H9 (cell line): ENCODE data around the gene PTCRA. TPM values are rescaled to one million over a fixed set of nuclear protein-coding genes. Genes with fewer than 3 reads are reported as not detected.

Source experiments
- DNase-seq: peaks from one replicate; pipeline ENCODE4 v3.0.0-alpha.2; 2017
- H2AFZ ChIP-seq: one replicate; pipeline ENCODE4 v1.6.1; 2013; ENCODE audit warnings: mild to moderate bottlenecking, low read length, control low read depth, moderate library complexity
- H2AK5ac ChIP-seq: 2 replicates; pipeline ENCODE4 v1.6.1; 2013; ENCODE audit warnings: low read length, control low read depth, mixed read lengths; ENCODE audit not compliant: insufficient read length
- H2BK120ac ChIP-seq: one replicate; pipeline ENCODE4 v1.6.1; 2013; ENCODE audit warnings: low read depth, mild to moderate bottlenecking, low read length, control low read depth, inconsistent platforms; ENCODE audit not compliant: poor library complexity, severe bottlenecking
- H2BK12ac ChIP-seq: 2 replicates; pipeline ENCODE4 v1.6.1; 2013; ENCODE audit warnings: low read length, control low read depth, mixed read lengths, low read depth; ENCODE audit not compliant: insufficient read length
- H2BK15ac ChIP-seq: 2 replicates; pipeline ENCODE4 v1.6.1; 2013; ENCODE audit warnings: low read depth, low read length, control low read depth
- H2BK20ac ChIP-seq: one replicate; pipeline ENCODE4 v1.6.1; 2013; ENCODE audit warnings: low read depth, mild to moderate bottlenecking, low read length, control low read depth, inconsistent platforms; ENCODE audit not compliant: poor library complexity, severe bottlenecking
- H2BK5ac ChIP-seq: 2 replicates; pipeline ENCODE4 v1.6.1; 2013; ENCODE audit warnings: low read length, control low read depth, mixed read lengths; ENCODE audit not compliant: insufficient read length
- H3K14ac ChIP-seq: 2 replicates; pipeline ENCODE4 v1.6.1; 2013; ENCODE audit warnings: low read length, control low read depth; ENCODE audit not compliant: insufficient read depth
- H3K18ac ChIP-seq: 2 replicates; pipeline ENCODE4 v1.6.1; 2013; ENCODE audit warnings: low read depth, mild to moderate bottlenecking, mixed read lengths, low read length, control low read depth; ENCODE audit not compliant: insufficient read length
- H3K23ac ChIP-seq: 2 replicates; pipeline ENCODE4 v1.6.1; 2013; ENCODE audit warnings: low read length, control low read depth, mixed read lengths, low read depth; ENCODE audit not compliant: insufficient read length
- H3K23me2 ChIP-seq: 2 replicates; pipeline ENCODE4 v1.6.1; 2013; ENCODE audit warnings: low read depth, mild to moderate bottlenecking, mixed read lengths, low read length, control low read depth; ENCODE audit not compliant: insufficient read length, poor library complexity, severe bottlenecking
- H3K27ac ChIP-seq: 2 replicates; pipeline ENCODE4 v1.5.1; 2013; ENCODE audit warnings: low read length, control low read depth, mixed read lengths, low read depth; ENCODE audit not compliant: insufficient read length
- H3K27me3 ChIP-seq: 2 replicates; pipeline ENCODE4 v1.6.1; 2013; ENCODE audit warnings: low read length, control low read depth, inconsistent platforms; ENCODE audit not compliant: insufficient read depth
- H3K4ac ChIP-seq: 2 replicates; pipeline ENCODE4 v1.6.1; 2013; ENCODE audit warnings: low read depth, mild to moderate bottlenecking, control low read depth, inconsistent platforms, low read length, moderate library complexity
- H3K4me1 ChIP-seq: 2 replicates; pipeline ENCODE4 v1.6.1; 2013; ENCODE audit warnings: low read length, control low read depth, inconsistent platforms; ENCODE audit not compliant: insufficient read depth
- H3K4me2 ChIP-seq: 2 replicates; pipeline ENCODE4 v1.6.1; 2013; ENCODE audit warnings: low read length, control low read depth, mixed read lengths; ENCODE audit not compliant: insufficient read length, insufficient read depth
- H3K56ac ChIP-seq: 2 replicates; pipeline ENCODE4 v1.6.1; 2013; ENCODE audit warnings: low read depth, mild to moderate bottlenecking, mixed read lengths, low read length, control low read depth; ENCODE audit not compliant: insufficient read length
- H3K79me1 ChIP-seq: 2 replicates; pipeline ENCODE4 v1.6.1; 2013; ENCODE audit warnings: low read depth, mild to moderate bottlenecking, moderate library complexity, low read length, control low read depth, inconsistent platforms; ENCODE audit not compliant: insufficient read depth, poor library complexity, severe bottlenecking
- H3K79me2 ChIP-seq: 2 replicates; pipeline ENCODE4 v1.6.1; 2013; ENCODE audit warnings: low read length, control low read depth, inconsistent platforms; ENCODE audit not compliant: insufficient read depth
- H3K9ac ChIP-seq: 2 replicates; pipeline ENCODE4 v1.6.1; 2013; ENCODE audit warnings: low read length, control low read depth, mixed read lengths; ENCODE audit not compliant: insufficient read length; ENCODE audit errors: extremely low read depth
- H3K9me3 ChIP-seq: one replicate; pipeline ENCODE4 v1.6.1; 2013; ENCODE audit warnings: low read depth, low read length, inconsistent platforms; ENCODE audit not compliant: control insufficient read depth
- H3T11ph ChIP-seq: one replicate; pipeline ENCODE4 v1.6.1; 2013; ENCODE audit warnings: mild to moderate bottlenecking, low read length, control low read depth, inconsistent platforms
- H4K20me1 ChIP-seq: one replicate; pipeline ENCODE4 v1.6.1; 2013; ENCODE audit not compliant: control insufficient read depth, insufficient read length, insufficient read depth
- H4K5ac ChIP-seq: 2 replicates; pipeline ENCODE4 v1.6.1; 2013; ENCODE audit warnings: low read depth, mild to moderate bottlenecking, mixed read lengths, low read length, control low read depth; ENCODE audit not compliant: insufficient read length
- H4K8ac ChIP-seq: replicated peaks from 2 replicates; pipeline ENCODE4 v1.6.1; 2013; ENCODE audit warnings: low read length, control low read depth, mixed read lengths, low read depth; ENCODE audit not compliant: insufficient read length
- H4K91ac ChIP-seq: 2 replicates; pipeline ENCODE4 v1.6.1; 2013; ENCODE audit warnings: low read depth, mild to moderate bottlenecking, moderate library complexity, mixed read lengths, low read length, control low read depth; ENCODE audit not compliant: insufficient read length
- H3K27ac Mint-ChIP-seq, 3 experiments: 2 replicates in 2 of 3; 3 replicates in 1 of 3; pipeline ENCODE4 v1.8.0; 2020 to 2021; ENCODE audit warnings: mixed read lengths in 3 of 3, mild to moderate bottlenecking in 1 of 3, moderate library complexity in 1 of 3
- H3K27me3 Mint-ChIP-seq: 2 replicates; pipeline ENCODE4 v1.8.0; 2021; ENCODE audit warnings: low read depth, mild to moderate bottlenecking, moderate library complexity, mixed read lengths
- H3K36me3 Mint-ChIP-seq, 3 experiments: 2 replicates in 2 of 3; 3 replicates in 1 of 3; pipeline ENCODE4 v1.8.0; 2020 to 2021; ENCODE audit warnings: low read depth in 3 of 3, mixed read lengths in 3 of 3; ENCODE audit not compliant: insufficient read depth in 1 of 3
- H3K4me1 Mint-ChIP-seq, 2 experiments: 2 replicates each; pipeline ENCODE4 v1.8.0; 2020; ENCODE audit warnings: mixed read lengths in 2 of 2
- H3K4me3 Mint-ChIP-seq, 2 experiments: 2 replicates in 1 of 2; 3 replicates in 1 of 2; pipeline ENCODE4 v1.8.0; 2020 to 2021; ENCODE audit warnings: mild to moderate bottlenecking in 2 of 2, mixed read lengths in 2 of 2, moderate library complexity in 1 of 2
- H3K9me3 Mint-ChIP-seq, 2 experiments: 2 replicates in 1 of 2; 3 replicates in 1 of 2; pipeline ENCODE4 v1.8.0; 2020; ENCODE audit warnings: mild to moderate bottlenecking in 2 of 2, mixed read lengths in 2 of 2, moderate library complexity in 1 of 2
- WGBS: extraction: QIAGEN DNeasy Blood & Tissue Kit; methylation state at CpG from one replicate; pipeline ENCODE4 v1.1.7; 2013; ENCODE audit warnings: missing lambda C conversion rate, low lambda C conversion rate, mixed read lengths; ENCODE audit not compliant: insufficient read length; ENCODE audit errors: extremely low coverage; 5-methylcytosine and 5-hydroxymethylcytosine counted together
- total RNA-seq: library from RNA; stranded (reverse); gene quantifications from 2 replicates; pipeline ENCODE4 v1.2.1, GENCODE V29; 2021
- TF ChIP-seq, protein P1 (sequence below): fragments of 200-600 bp; sonication (generic); conservative IDR thresholded peaks from 3 replicates; pipeline ENCODE4 v1.8.0; 2021; ENCODE audit warnings: antibody characterized with exemption, mild to moderate bottlenecking

Gene PTCRA
- total RNA-seq, 1 experiment from 2014 or later, result not detected

DNA sequence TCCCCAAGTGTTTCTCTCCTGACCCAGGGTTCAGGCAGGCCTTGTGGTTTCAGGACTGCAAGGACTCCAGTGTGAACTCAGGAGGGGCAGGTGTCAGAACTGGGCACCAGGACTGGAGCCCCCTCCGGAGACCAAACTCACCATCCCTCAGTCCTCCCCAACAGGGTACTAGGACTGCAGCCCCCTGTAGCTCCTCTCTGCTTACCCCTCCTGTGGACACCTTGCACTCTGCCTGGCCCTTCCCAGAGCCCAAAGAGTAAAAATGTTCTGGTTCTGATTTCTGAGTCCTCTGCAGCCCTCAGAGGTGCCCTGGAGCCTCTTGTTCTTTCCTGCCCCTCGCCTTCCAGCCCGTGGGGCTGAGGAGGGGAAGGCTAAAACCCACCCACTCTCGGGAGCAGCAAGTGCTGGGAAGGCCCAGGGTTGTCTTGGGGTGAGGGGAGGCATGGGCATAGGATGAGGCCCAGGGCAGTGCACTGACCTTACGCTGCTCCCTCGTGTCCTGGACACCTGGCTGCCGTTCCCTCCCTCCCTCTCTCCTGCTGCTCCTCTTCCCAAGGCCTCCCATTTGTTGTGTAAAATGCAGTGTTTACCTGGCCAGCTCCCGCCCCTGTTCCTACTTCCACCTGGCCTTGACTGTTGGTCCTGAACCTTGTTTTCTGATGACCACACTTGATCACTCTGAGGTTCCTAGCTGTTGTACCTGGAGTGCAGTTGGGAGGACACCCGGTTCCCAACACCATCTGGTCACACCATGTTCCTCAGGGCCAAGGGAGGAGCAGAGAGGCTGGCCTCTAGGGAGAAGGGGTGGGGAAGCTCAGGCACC, 23.3 kb downstream of the PTCRA start:
- H3K4ac ChIP-seq, result no peak overlapping the region
- no peak overlapping the region for H4K8ac ChIP-seq
- no peak overlapping the region for H3K23ac ChIP-seq
- H3K4me1 Mint-ChIP-seq, result peaks cover 9 to 14% of the 10 kb centered on the region in 2 experiments
- H3K9me3 Mint-ChIP-seq, result no peaks in the 10 kb centered on the region; a peak in 1 of 5 replicates
- DNase-seq, result peak; percentile 36
- H2AFZ ChIP-seq, result no peak overlapping the region
- H3K56ac ChIP-seq, result no peak overlapping the region
- H4K91ac ChIP-seq, result no peak overlapping the region
- no peaks in the 10 kb centered on the region for H3K79me1 ChIP-seq
- no peak overlapping the region for H2BK20ac ChIP-seq
- no peaks in the 10 kb centered on the region for H3K9me3 ChIP-seq
- no peak overlapping the region for H2BK15ac ChIP-seq
- H4K20me1 ChIP-seq, result peaks cover 2% of the 10 kb centered on the region
- H3K79me2 ChIP-seq, result peaks cover 4% of the 10 kb centered on the region; the same call in 1 of the 2 replicates
- H3K27me3 Mint-ChIP-seq, result no peaks in the 10 kb centered on the region
- TF ChIP-seq, protein P1, sequence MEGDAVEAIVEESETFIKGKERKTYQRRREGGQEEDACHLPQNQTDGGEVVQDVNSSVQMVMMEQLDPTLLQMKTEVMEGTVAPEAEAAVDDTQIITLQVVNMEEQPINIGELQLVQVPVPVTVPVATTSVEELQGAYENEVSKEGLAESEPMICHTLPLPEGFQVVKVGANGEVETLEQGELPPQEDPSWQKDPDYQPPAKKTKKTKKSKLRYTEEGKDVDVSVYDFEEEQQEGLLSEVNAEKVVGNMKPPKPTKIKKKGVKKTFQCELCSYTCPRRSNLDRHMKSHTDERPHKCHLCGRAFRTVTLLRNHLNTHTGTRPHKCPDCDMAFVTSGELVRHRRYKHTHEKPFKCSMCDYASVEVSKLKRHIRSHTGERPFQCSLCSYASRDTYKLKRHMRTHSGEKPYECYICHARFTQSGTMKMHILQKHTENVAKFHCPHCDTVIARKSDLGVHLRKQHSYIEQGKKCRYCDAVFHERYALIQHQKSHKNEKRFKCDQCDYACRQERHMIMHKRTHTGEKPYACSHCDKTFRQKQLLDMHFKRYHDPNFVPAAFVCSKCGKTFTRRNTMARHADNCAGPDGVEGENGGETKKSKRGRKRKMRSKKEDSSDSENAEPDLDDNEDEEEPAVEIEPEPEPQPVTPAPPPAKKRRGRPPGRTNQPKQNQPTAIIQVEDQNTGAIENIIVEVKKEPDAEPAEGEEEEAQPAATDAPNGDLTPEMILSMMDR, result no peak
- peak overlapping the region in 1 of 2 experiments; percentile 11; a peak in 2 of 5 replicates for H3K4me3 Mint-ChIP-seq
- H2BK120ac ChIP-seq, result no peak overlapping the region
- H3K27ac Mint-ChIP-seq, result peak overlapping the region in 2 of 3 experiments; percentile 77 to 94; a peak in 6 of 7 replicates
- H3T11ph ChIP-seq, result no peak overlapping the region
- peaks cover 32 to 79% (median 50%) of the 10 kb centered on the region in 3 experiments for H3K36me3 Mint-ChIP-seq
- H3K14ac ChIP-seq, result no peak overlapping the region
- H3K4me1 ChIP-seq, result no peaks in the 10 kb centered on the region
- no peaks in the 10 kb centered on the region for H3K23me2 ChIP-seq
- whole genome bisulfite sequencing, result no CpG with 5 or more reads among the region's 9 CpGs
- H3K27me3 ChIP-seq, result no peaks in the 10 kb centered on the region
- H3K18ac ChIP-seq, result no peak overlapping the region
- H2BK5ac ChIP-seq, result no peak overlapping the region
- H2AK5ac ChIP-seq, result no peak overlapping the region
- no peak overlapping the region for H4K5ac ChIP-seq
- H3K9ac ChIP-seq, result no peak overlapping the region
- no peak overlapping the region for H2BK12ac ChIP-seq
- H3K4me2 ChIP-seq, result no peak overlapping the region
- H3K27ac ChIP-seq, result no peak overlapping the region
